HG03025 (cell line): ENCODE data around the gene HS3ST3A1.
"Not testable (repeated sequence)": the region's sequence is repeated elsewhere in the genome, so short reads cannot be mapped to it uniquely, and the experiment has no call there.

Source experiments
- ATAC-seq: cut with Tn5 transposase; IDR thresholded peaks from one replicate; pipeline ENCODE4 v1.9.1; 2021; ENCODE audit warnings: mild to moderate bottlenecking, moderate library complexity; ENCODE audit not compliant: unreplicated experiment, low FRiP score

The HS3ST3A1 gene

DNA sequence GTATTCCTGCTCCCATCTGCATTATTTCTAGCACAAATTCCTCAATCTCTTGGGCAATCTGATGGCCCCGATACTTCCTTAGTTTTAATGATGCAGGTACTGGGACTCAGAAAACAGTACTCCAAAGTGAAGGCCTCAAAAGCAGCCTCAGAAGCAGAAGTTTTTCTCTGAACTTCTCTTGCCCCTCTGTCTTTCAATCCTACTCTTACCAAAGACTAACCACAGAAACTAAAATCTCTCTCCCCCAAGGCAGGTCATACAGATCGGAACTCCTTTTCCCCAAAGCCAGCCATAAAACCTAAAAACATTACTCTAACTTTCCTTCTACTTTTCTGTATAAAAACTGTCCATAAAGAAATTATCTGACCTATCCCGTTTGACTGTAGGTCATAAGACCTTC, 103.5 kb downstream of the HS3ST3A1 start:
- ATAC-seq, result no peak

DNA sequence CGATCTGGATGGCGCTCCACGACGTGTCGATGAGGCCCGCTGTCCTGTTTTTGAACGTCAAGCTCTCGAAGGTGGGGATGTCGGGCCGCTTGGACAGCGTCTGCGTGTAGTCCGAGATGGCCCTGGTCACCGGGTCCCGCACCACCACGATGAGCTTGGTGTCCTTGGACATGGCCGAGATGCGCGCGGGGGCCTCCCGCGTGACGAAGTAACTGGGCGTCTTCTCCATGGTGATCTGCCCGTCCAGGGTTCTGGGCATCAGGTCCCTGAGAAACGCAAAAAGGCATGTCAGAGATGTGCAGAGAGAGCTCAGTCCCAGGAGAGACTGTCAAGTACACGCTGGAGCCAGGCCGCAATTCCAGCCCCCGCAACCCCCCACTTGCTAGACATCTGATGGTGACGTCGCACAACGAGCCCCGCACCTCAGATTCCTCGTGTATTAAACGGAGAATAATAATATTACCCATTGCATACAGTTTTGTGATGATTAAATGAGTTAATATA, 105.1 kb downstream of the HS3ST3A1 start:
- ATAC-seq, result not testable (repeated sequence)

DNA sequence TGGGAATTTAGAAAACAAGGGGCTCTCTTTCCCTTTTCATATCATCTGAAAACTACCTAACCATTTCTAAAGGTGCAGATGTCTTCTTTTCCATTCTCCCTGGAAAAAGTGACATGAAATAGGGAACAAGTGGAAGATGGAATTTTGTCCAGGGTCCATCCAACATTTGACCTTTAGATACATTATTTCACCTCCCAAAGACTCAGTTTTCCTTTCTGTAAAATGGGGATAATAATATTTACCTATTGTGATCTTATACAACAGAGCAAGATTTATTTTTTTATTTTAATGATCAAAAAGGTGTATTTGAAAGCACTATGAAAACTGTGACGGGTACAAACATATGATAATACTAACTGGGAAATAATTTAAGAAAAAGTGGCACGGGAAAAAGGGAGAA, 106.3 kb downstream of the HS3ST3A1 start:
- no peak for ATAC-seq

DNA sequence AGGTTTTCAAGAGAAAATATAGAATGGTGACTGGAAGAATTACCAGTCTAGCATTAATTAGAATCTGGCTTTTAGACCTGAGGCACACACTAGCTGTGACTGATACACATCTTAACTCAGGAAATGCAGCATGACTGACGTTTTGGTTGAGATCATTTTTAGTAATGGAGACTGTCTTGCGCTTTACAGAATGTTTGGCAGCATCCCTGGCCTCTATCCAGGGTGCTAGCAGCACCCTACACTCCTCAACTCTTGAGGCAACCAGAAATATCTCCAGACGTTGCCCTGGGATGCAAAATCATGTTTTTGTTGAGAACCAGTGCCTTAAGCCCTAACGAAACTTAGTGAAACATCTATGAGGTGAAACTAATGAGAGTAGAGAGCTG, 109.0 kb downstream of the HS3ST3A1 start:
- no peak for ATAC-seq

- no peak for ATAC-seq
These were observed 109.6 kb downstream of the HS3ST3A1 start for GRCh38 chr17:13491916-13492736.

DNA sequence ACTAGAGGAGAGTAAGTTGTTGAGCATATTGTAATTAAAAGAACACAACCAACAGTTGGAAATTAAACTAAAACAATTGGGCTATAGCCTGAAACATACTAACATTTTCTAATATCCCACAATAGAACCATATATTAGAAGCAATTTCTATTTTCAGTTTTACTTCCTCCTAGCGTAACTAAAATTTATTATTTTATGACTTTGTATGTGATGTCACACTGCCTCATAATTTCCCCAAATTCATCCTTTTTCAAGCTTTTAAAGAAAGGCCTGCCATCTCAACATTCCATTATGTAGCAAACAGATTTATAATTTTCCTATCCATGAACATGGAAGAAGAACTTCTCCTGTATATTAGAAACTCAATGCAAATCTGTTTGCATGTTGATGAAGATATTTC, 110.2 kb downstream of the HS3ST3A1 start:
- no peak for ATAC-seq

- ATAC-seq, result no peak
These were observed 110.7 kb downstream of the HS3ST3A1 start for GRCh38 chr17:13490906-13491482.

DNA sequence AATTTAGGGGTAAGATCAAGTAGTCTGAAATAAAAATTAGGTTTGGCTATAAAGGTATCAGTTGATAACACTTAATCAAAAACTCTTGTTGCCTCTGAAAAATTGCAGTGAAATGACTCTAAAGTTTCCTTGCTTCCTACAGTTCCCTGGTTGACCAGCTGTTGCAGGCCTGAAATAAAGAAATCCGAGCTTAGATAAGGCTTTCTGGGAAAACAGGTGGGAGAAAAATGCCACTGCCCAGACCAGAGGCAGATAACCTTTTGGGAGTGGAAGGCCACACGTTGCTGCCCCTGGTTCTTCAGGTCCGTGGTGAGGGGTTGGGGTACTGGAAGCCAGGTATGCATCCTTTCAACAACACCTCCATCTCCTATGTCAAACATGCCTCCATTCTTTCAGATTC, 111.3 kb downstream of the HS3ST3A1 start:
- ATAC-seq, result no peak

DNA sequence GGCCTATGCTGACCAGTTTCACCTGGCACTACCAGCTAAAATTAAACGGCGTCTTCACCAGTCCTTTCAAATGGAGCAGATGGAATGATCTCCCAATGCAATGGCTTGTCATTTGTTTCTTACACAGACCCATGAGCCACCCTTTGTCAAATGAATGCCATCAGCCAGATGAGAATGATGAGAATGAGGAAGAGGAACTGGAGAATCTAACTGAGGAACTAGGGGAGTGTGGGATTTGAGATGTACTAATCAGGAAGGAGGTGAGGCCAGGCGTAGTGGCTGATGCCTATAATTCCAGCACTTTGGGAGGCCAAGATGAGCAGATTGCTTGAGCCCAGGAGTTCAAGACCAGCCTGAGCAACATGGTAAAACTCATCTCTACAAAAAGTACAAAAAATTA, 116.4 kb downstream of the HS3ST3A1 start:
- ATAC-seq, result no peak

DNA sequence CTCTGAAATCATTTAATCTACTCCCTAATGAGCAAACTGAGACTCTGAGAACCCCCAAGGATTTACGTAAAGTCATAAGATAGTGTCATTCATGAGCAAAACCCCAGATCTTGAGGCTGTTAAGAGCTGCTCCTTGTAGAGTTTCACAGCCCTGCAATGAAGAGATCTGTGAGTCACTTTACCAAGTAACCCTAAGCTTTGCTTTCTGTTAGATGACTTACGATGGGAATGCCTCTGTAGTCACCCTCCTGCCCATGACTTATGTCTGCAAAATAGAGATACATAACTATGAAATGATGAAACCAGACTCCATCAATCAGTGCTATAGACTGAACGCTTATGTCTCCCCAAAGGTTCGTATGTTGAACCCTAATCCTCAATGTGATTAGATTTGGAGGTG, 117.7 kb downstream of the HS3ST3A1 start:
- no peak for ATAC-seq

GRCh38 chr17:13480877-13481276, 120.9 kb downstream of the HS3ST3A1 start:
- no peak for ATAC-seq

DNA sequence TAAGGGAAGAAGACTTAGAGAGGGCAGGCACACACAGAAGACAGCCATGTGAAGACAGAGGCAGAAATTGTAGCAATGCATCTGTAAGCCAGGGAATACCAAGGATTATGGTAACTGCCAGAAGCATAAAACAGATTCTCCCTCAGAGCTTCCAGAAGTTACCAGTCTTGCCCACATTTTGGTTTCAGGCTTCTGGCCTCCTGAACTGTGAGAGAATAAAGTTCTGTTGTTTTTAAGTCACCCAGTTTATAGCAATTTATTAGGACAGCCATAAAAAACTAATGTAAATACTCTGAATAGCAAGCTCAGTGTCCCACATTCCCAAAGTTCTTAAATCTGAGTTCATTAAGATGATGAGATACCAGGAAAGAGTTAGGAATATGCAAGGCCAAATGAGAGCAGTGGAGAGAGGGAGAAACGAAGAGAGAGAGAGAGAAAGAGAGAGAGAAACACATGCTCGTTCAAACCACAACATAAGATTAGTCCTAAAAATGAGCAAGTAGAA, 123.4 kb downstream of the HS3ST3A1 start:
- no peak for ATAC-seq

DNA sequence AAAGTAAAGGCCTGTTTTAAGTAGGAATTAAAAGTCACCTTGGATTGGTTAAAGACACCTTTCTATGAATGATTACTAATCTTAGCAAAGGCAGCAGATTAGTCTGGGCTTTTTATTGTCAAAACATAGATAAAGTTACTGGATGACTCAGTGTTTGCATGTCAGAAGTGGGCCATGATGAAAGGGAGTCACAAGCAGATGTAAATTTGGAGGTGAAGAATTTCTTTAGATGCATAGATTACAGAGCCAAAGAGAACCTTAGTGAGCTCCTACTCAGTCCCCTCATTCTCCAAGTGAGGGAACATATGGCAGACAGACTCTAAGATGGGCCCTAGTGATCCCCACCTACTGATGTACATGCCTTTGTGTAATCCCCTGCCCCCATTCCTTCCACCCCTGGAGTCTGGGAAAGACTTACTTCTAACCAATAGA, 124.5 kb downstream of the HS3ST3A1 start:
- no peak for ATAC-seq

DNA sequence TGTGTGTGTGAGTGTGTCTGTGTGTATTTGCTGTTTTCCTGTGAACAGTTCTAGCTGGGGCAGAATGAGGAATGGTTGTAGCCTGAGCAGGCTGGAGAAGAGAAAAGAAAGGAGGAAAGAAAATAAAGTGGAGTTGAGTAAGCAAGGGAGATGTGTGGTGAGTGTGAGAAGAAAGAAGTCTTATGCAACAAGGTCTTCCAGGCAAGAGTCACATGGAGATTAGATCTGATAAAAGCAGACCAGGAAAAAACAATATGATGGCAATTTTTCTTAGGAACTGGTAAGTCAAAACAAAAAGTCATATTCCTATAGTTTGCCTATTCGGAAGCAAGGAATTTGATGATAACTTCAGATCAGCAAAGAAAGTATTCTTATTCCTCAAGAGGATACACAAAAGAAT, 125.0 kb downstream of the HS3ST3A1 start:
- ATAC-seq, result no peak

DNA sequence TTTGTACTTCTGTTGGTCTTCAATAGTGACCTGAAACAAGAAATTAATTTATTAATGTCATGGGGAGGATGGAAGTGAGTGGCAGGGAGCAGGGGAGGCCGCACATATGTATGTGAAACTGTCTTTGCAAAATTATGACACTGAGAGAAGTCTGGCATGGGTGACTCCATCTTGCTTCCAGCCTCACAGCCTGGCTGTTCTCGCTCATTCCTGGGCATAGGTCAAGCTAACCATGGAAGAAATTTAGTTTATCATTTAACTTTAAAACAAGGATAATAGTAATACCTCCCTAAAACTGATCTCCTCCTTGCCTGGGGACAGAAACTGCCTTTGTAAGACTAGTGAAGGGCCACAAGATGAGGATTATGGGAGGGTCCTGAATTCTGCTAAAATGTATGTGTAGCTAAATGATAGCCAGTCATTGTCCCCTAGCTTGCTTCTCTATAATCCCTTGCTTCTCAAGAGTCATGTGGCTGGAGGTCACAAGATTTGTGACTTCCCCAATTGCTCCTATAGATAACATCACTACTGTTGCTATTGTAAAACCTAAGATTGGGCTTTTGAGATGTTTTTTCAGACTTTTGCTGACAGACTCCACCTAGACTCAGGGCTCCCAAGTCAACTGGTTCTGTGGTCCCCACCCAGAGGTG, 126.0 kb downstream of the HS3ST3A1 start:
- no peak for ATAC-seq

DNA sequence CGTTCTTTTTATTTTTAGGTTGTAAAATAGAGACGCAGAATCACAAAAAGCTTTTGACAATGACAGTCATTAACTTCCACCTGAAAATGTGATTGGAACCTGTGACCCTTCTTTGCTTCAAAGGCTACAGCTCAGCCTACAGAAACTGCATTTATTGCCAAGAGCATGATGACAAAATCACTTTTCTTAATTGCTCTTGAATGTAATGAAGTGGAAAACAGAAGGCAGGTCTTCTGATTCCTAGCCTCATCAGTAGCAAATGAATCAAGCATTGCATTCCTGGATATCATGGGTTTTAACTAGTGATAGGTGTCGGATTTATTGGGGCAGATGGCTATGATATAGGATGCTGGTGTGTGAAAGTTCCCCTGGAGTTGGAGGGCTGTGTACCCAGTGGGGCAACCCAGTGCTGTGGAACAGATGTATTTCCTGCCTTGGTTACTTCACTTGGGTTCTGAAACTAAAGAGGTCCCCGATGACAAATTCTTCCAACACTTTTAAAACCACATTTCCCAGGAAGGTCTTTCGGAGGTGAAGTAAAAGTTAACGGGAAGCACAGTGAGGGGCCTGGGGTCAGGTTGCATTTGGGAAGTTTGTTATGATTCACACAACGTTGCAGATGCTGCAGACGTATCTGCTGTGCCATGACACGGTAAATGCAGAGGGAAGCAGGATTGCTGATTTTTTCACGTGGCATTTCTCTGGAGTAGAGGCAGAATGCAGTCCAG, 127.5 kb downstream of the HS3ST3A1 start:
- no peak for ATAC-seq

GRCh38 chr17:13465678-13466077, 136.1 kb downstream of the HS3ST3A1 start:
- ATAC-seq, result no peak

DNA sequence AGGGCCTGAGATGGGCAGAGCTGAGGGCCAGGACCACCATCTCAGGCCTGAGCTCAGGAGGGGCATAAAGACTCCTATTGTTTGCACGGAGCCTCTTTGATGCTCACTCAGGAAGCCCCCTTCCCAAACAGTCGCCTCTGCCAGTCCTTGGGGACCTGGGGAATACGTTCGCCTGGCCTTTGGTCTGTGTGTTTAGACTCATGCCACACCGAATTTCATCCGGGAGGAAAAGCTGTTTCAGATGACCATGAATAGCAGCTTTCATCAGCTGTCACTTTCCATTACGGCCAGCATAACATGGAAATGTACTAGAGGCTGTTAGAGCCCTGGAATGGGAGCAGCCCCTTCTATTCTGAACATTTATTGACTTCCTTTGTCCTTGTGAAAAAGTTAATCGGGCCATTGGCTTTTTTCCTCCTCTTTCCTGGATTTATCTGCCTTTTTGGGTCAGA, 139.0 kb downstream of the HS3ST3A1 start:
- no peak for ATAC-seq

DNA sequence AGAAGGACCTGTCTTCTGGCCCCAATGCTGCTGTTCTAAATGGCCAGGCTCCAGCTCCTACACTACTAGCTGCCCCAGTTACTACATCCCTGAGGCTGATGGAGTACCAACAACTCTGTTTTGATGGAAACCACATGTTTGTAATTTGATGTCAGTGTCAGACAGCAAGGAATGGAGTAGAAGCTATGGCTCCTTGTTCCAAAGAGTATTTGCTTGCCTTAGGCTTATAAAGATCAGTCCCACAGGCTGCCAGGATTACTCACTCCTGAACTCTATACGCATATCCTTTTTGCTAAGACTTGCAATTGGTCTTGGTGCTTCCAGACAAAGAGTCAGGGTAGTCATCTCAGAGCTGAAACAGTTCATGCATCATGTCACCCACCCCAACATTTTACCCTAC, 139.6 kb downstream of the HS3ST3A1 start:
- no peak for ATAC-seq

DNA sequence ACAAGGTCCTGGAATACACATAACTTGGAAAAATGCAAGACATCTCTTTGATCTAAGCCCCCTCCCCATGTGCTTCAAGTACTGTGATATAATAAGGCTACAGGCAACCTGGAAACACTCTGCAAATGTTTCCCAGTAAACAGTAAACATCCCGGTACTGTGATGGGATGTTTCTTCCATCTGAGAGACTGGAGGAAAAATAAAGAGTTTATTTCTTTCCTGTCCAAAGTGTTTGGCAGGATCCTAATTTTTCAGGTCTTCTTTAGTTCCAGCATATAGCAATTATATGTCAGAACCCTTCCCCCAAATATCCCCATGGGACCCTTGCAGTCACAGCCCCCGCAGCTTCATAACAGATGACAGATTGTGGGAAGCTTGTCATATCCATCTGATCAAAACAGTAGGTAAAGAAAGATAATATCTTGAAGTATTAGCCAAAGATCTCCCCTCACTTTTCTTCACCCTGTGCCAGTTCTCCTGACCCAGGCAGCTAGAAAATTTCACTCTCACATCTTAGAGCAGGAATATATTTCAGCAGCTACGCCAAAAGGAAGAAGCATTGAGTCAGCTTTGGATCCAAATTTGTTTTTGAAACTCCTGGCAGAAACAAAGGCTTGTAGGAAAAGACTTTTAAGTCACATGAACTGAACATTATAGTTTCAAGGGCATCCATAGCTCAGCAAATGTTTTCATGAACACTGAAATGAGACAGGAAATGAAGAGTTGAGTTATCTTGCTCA, 141.3 kb downstream of the HS3ST3A1 start:
- no peak for ATAC-seq
